ENCODE measurements around the gene TBCD.

TBCD gene

GRCh38 chr17:82901356-82901755 lies 149.5 kb downstream of the TBCD start:
- Mint-ChIP-seq H3K9me3 (no peaks in the 10 kb centered on the region), H3K36me3 (peaks cover 24% of the 10 kb centered on the region), H3K27ac (no peak overlapping the region), H3K4me3 (no peak overlapping the region), H3K4me1 (peaks cover 7% of the 10 kb centered on the region), H3K27me3 (no peaks in the 10 kb centered on the region)
- DNase-seq (ENCODE audit: low spot score in 2 of 2) (no peak), ATAC-seq (ENCODE audit: low read depth) (no peak)

- no peak for DNase-seq (ENCODE audit: low spot score in 2 of 2)
- Mint-ChIP-seq H3K4me1 (peaks cover 7% of the 10 kb centered on the region), H3K9me3 (no peaks in the 10 kb centered on the region), H3K27me3 (no peaks in the 10 kb centered on the region), H3K27ac (no peak overlapping the region), H3K4me3 (no peak overlapping the region), H3K36me3 (peaks cover 24% of the 10 kb centered on the region)
- no peak for ATAC-seq (ENCODE audit: low read depth)
Observed at GRCh38 chr17:82901856-82902255, 150.0 kb downstream of the TBCD start.

- H3K36me3 Mint-ChIP-seq = peaks cover 24% of the 10 kb centered on the region
- DNase-seq (ENCODE audit: low spot score in 2 of 2) = no peak
- peaks cover 7% of the 10 kb centered on the region for H3K4me1 Mint-ChIP-seq
- H3K27ac Mint-ChIP-seq = no peak overlapping the region
- no peak overlapping the region for H3K4me3 Mint-ChIP-seq
- H3K27me3 Mint-ChIP-seq = no peaks in the 10 kb centered on the region
- no peak for ATAC-seq (ENCODE audit: low read depth)
- H3K9me3 Mint-ChIP-seq = no peaks in the 10 kb centered on the region
Observed at GRCh38 chr17:82902972-82903874, 151.4 kb downstream of the TBCD start.

- no peaks in the 10 kb centered on the region for H3K27me3 Mint-ChIP-seq
- no peak overlapping the region for H3K4me3 Mint-ChIP-seq
- H3K36me3 Mint-ChIP-seq = peaks cover 21% of the 10 kb centered on the region
- ATAC-seq (ENCODE audit: low read depth) = no peak
- no peak overlapping the region for H3K27ac Mint-ChIP-seq
- H3K9me3 Mint-ChIP-seq = no peaks in the 10 kb centered on the region
- no peak for DNase-seq (ENCODE audit: low spot score in 2 of 2)
- H3K4me1 Mint-ChIP-seq = peaks cover 6% of the 10 kb centered on the region
Observed at GRCh38 chr17:82905130-82905529, 153.3 kb downstream of the TBCD start.

GRCh38 chr17:82907797-82908542 lies 156.1 kb downstream of the TBCD start:
- Mint-ChIP-seq H3K9me3 (no peaks in the 10 kb centered on the region), H3K36me3 (peaks cover 18% of the 10 kb centered on the region), H3K4me1 (peaks cover 12% of the 10 kb centered on the region), H3K27ac (no peak overlapping the region), H3K4me3 (no peak overlapping the region), H3K27me3 (no peaks in the 10 kb centered on the region)
- DNase-seq (ENCODE audit: low spot score in 2 of 2) (no peak), ATAC-seq (ENCODE audit: low read depth) (no peak)

GRCh38 chr17:82908543-82909160 lies 156.8 kb downstream of the TBCD start:
- Mint-ChIP-seq H3K27ac (no peak overlapping the region), H3K9me3 (no peaks in the 10 kb centered on the region), H3K4me3 (no peak overlapping the region)

GRCh38 chr17:82909322-82909904 lies 157.5 kb downstream of the TBCD start:
- no peaks in the 10 kb centered on the region for H3K9me3 Mint-ChIP-seq
- peaks cover 9% of the 10 kb centered on the region for H3K4me1 Mint-ChIP-seq
- H3K27me3 Mint-ChIP-seq = no peaks in the 10 kb centered on the region
- H3K4me3 Mint-ChIP-seq = no peak overlapping the region
- ATAC-seq (ENCODE audit: low read depth) (no peak), DNase-seq (ENCODE audit: low spot score in 2 of 2) (no peak)
- H3K27ac Mint-ChIP-seq = peak overlapping the region; percentile 36
- H3K36me3 Mint-ChIP-seq = peaks cover 13% of the 10 kb centered on the region

More at GRCh38 chr17:82908543-82909160, 156.8 kb downstream of the TBCD start:
- ATAC-seq (ENCODE audit: low read depth) (no peak), DNase-seq (ENCODE audit: low spot score in 2 of 2) (no peak)
- Mint-ChIP-seq H3K36me3 (peaks cover 18% of the 10 kb centered on the region), H3K27me3 (no peaks in the 10 kb centered on the region), H3K4me1 (peaks cover 12% of the 10 kb centered on the region)

- H3K36me3 Mint-ChIP-seq = peaks cover 10% of the 10 kb centered on the region
- no peaks in the 10 kb centered on the region for H3K27me3 Mint-ChIP-seq
- no peak for ATAC-seq (ENCODE audit: low read depth)
- H3K4me3 Mint-ChIP-seq = no peak overlapping the region
- H3K27ac Mint-ChIP-seq = no peak overlapping the region
- peaks cover 15% of the 10 kb centered on the region for H3K4me1 Mint-ChIP-seq
- DNase-seq (ENCODE audit: low spot score in 2 of 2) = no peak
- no peaks in the 10 kb centered on the region for H3K9me3 Mint-ChIP-seq
Observed at GRCh38 chr17:82910041-82910481, 158.2 kb downstream of the TBCD start.

GRCh38 chr17:82910770-82911169 lies 158.9 kb downstream of the TBCD start:
- no peak for ATAC-seq (ENCODE audit: low read depth)
- Mint-ChIP-seq H3K27me3 (no peaks in the 10 kb centered on the region), H3K9me3 (no peaks in the 10 kb centered on the region), H3K36me3 (peaks cover 9% of the 10 kb centered on the region), H3K27ac (no peak overlapping the region), H3K4me3 (no peak overlapping the region), H3K4me1 (peaks cover 22% of the 10 kb centered on the region)
- no peak for DNase-seq (ENCODE audit: low spot score in 2 of 2)

GRCh38 chr17:82911822-82912221 lies 160.0 kb downstream of the TBCD start:
- peaks cover 5% of the 10 kb centered on the region for H3K36me3 Mint-ChIP-seq
- H3K4me3 Mint-ChIP-seq = peak overlapping the region; percentile 33
- no peak for ATAC-seq (ENCODE audit: low read depth)
- H3K27ac Mint-ChIP-seq = peak overlapping the region; percentile 30
- H3K9me3 Mint-ChIP-seq = no peaks in the 10 kb centered on the region
- H3K4me1 Mint-ChIP-seq = peaks cover 26% of the 10 kb centered on the region
- DNase-seq (ENCODE audit: low spot score in 2 of 2) = no peak
- H3K27me3 Mint-ChIP-seq = no peaks in the 10 kb centered on the region

GRCh38 chr17:82912484-82913089 lies 160.7 kb downstream of the TBCD start:
- DNase-seq (ENCODE audit: low spot score in 2 of 2) (no peak), ATAC-seq (ENCODE audit: low read depth) (no peak)
- no peaks in the 10 kb centered on the region for H3K9me3 Mint-ChIP-seq
- H3K4me3 Mint-ChIP-seq = no peak overlapping the region
- peak overlapping the region; percentile 30 for H3K27ac Mint-ChIP-seq
- H3K27me3 Mint-ChIP-seq = no peaks in the 10 kb centered on the region
- peaks cover 26% of the 10 kb centered on the region for H3K4me1 Mint-ChIP-seq
- H3K36me3 Mint-ChIP-seq = peaks cover 5% of the 10 kb centered on the region

- Mint-ChIP-seq H3K27ac (no peak overlapping the region), H3K36me3 (peaks cover 5% of the 10 kb centered on the region), H3K27me3 (no peaks in the 10 kb centered on the region), H3K4me3 (no peak overlapping the region), H3K9me3 (no peaks in the 10 kb centered on the region), H3K4me1 (peaks cover 26% of the 10 kb centered on the region)
- DNase-seq (ENCODE audit: low spot score in 2 of 2) = no peak
- ATAC-seq (ENCODE audit: low read depth) = no peak
Observed at GRCh38 chr17:82913304-82914043, 161.6 kb downstream of the TBCD start.

GRCh38 chr17:82914375-82914774 lies 162.5 kb downstream of the TBCD start:
- DNase-seq (ENCODE audit: low spot score in 2 of 2) (no peak), ATAC-seq (ENCODE audit: low read depth) (peak; percentile 62)

More at GRCh38 chr17:82914375-82914774, 162.5 kb downstream of the TBCD start:
- Mint-ChIP-seq H3K27ac (no peak overlapping the region), H3K4me1 (peaks cover 26% of the 10 kb centered on the region), H3K9me3 (no peaks in the 10 kb centered on the region), H3K4me3 (peak overlapping the region; percentile 81), H3K36me3 (peaks cover 5% of the 10 kb centered on the region), H3K27me3 (no peaks in the 10 kb centered on the region)

Measured in memory B cell (primary cell).